Stimulated activated CD4-positive, alpha-beta T cell treated with anti-CD3 and anti-CD28 coated beads, Interleukin-12 subunit alpha, Interleukin-12 subunit beta, amount 100 ng/mL, for 24 hours (primary cell): ENCODE data around the gene NSG2.

Experiments
- DNase-seq, 2 experiments: peaks; one replicate each; pipeline ENCODE4 v3.0.0-alpha.2; 2020; ENCODE audit warnings: low read depth in 2 of 2

The NSG2 gene

DNA sequence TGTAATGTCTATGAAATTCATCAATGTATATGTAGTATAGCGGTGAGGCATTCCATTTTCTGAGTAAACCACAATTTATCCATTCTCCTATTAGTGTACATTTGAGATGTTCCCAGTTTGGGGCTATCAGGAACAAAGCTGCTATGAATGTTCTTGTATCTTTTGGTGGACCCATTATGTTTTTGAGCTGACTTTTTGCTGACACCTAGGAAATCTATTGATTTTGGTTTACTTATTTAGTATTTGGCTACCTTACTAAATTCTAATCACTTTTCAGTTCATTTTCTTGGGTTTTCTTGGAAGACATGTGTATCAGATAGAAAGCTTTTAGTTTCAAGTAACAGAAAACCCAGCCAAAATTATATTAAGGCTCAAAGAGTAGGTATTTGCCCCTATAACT, 13.7 kb downstream of the NSG2 start:
- DNase-seq = no peak

DNA sequence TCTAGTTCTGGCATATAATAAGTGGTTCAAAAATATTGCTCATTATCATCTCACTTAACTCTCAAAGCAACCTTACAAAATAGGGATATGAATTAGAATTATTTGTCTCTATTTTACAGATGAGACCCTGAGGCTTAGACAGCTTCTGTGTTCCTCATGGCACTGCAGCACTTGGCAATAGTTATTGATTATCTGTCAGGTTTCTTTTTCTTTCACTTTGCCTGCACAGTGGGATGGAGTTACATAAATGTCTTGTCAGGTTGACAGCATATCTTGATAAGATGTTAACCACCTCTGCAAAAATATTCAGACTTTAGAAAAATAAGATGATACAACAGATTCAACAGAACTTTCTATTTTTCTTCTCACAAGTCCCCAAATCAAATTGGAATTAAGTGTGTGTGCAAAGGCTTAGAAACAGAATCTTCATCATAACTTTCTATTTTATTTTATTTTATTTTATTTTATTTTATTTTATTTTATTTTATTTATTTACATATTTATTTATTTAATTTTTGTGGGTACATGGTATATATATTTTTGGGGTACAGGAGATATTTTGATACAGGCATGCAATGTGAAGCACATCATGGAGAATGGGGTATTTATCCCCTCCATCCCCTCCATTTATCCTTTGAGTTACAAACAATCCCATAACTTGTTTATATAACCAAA, 17.7 kb downstream of the NSG2 start:
- no peak for DNase-seq

GRCh38 chr5:174064171-174064570, 18.7 kb downstream of the NSG2 start:
- no peak for DNase-seq

DNA sequence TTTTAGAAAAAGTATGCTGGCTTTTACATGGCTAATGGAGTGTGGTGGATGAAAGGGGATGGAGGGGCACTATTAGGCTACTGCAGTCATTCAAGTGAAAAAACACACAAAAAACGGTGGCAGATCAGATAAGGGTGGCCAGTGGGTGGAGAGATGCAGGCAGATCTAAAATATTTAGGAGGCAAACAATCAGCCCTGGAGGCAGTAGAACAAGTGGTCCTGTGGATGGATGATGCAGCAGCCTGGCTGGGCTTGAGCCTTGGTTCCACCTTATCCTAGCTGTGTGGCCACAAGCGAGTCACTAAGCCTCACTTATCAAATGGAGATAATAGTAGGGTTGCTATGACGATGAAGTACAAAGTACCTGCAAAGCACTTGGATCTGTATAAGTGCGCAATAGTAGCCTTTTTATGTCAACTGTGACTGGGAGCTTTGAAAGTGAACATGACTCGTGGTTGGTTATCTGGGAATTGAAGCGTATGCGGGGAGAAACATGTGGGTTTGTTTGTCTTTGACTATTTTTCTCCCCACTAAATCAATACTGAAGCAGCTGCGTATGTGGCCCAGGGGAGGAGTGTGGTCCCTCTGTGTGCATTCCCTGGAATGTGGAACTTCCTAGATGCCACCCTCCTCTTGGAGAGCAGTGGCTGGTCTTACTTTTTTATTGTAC, 20.2 kb downstream of the NSG2 start:
- no peak for DNase-seq

- DNase-seq = no peak
Measured at GRCh38 chr5:174067499-174067898, 22.0 kb downstream of the NSG2 start.

- no peak for DNase-seq
Measured at GRCh38 chr5:174071484-174071883, 26.0 kb downstream of the NSG2 start.

- DNase-seq = no peak
Measured at GRCh38 chr5:174073122-174073660, 27.7 kb downstream of the NSG2 start.

- DNase-seq = no peak
Measured at GRCh38 chr5:174074369-174074768, 28.9 kb downstream of the NSG2 start.

- DNase-seq = no peak
Measured at GRCh38 chr5:174078416-174078815, 32.9 kb downstream of the NSG2 start.

DNA sequence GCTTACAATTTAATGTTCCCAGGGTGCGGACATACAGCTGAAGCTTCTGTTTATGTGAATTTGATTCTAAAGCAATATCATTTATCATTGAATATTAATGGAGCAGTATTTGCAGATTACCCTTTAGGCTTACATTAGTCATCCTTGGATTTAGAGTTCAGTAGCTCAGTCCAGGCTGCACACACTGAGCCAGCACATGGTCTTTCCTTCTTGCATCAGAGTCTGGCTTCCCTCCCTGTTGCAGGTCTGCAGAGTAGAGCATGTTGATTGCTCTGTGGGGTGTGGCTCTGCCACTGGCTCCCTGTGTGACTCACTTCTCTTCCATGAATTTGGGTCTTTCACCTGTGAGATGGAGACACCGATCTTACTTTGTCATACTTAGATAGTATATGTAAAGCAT, 36.8 kb downstream of the NSG2 start:
- DNase-seq = no peak

DNA sequence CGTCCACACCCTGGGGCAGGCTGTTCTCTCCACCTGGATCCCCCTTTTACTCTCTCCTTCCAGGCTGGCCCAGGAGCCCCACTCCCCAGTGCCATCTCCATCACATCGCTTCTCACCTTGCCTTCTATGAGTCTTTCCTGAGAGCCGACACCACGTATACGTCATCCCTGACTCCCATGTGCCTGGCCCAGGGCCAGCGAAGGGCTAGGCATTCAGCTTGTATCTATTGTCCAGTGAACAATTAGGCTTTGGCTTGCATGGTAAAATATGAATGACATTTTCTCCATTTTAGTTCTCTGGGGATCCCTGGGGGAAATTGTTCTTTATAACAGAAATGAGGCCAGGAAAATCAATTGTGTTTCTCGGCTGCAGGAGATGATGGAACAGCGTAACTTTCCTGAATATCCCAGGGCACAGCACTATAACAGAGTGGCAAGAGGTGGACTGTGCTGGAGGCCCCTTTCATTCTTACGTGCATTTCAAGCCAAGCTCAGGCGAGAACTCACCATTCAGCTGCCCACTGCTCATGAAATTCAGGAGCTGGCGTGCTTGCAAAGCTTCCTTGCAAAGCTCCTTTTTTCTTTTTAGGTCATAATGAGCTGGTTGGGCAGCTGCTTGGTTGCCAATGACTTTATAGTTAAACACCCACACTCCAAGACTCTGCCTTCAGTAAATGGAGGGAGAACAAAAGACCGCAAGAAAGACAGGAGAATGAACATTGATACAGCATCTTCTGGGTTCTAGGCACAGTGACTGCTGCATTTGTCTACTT, 37.7 kb downstream of the NSG2 start:
- DNase-seq = no peak

- no peak for DNase-seq
Measured at GRCh38 chr5:174084691-174085154, 39.2 kb downstream of the NSG2 start.

GRCh38 chr5:174086751-174087150, 41.2 kb downstream of the NSG2 start:
- DNase-seq = no peak

DNA sequence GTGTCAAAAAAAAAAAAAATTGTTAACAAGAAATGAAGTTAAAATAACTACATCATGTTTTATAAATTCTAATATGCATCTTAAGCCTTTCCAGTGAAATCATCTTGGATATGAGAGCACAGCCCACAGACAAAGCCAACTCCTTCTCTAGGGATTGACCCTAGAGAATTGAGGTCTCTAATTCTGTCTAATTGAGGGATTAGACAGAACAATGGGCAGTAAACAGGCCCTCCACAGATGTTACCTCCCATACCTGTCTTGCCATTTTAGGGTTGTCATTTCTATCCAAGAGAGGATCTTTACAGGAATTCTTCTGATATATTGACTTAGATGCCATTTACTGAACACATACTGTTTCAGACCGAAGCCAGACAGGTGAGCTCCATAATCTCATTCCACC, 42.3 kb downstream of the NSG2 start:
- DNase-seq = no peak

DNA sequence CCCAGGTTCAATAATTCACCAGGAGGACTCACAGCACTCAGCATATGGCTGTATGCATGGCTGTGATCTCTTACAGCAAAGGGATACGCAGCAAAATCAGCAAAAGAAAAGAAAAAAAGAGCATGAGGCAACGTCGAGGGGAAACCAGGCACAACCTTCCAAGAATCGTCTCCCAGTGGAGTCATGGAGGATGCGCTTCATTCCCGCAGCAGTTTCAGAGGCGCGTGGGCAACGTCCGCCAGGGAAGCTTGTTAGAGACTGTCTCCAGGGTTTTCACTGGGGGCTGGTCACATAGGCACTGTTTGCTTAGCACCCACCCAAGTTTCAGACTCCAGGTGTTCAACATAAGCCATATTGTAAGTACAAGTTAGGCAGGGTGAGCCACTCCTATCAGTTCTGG, 44.6 kb downstream of the NSG2 start:
- no peak for DNase-seq

- DNase-seq = no peak
Measured at GRCh38 chr5:174093123-174093522, 47.6 kb downstream of the NSG2 start.

DNA sequence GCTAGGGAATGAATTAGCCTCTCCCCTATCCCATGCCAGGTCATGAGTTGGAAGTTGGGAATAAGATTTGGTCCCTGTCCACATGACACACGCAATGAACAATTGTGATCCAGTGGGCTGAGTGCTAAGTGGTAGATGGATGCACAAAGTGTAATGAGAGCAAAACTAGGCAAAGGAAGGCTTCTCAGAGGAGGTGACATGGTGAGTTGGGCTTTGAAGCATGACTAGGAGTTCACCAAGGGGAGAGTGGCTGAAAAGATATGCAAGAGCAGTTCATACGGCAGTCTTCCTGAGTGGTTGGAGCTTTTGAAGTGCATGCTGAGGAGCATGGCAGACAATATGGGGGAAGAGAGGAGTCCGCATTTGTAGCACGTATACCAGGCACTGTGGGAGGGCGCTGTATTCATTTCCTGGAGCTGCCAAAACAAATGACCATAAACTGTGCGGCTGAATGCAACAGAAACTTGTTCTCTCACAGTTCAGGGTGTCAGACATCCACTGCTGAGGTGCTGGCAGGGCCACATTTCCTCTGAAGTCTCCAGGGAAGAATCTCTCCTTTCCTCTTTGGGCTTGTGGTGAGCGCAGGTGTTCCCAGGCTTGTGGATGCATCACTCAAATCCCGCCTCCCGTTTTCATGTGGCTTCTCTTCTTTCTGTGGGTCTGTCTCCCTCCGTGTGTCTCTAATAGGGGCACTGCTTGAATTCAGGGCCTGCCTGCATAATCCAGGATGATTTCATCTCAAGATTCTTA, 49.5 kb downstream of the NSG2 start:
- no peak for DNase-seq

DNA sequence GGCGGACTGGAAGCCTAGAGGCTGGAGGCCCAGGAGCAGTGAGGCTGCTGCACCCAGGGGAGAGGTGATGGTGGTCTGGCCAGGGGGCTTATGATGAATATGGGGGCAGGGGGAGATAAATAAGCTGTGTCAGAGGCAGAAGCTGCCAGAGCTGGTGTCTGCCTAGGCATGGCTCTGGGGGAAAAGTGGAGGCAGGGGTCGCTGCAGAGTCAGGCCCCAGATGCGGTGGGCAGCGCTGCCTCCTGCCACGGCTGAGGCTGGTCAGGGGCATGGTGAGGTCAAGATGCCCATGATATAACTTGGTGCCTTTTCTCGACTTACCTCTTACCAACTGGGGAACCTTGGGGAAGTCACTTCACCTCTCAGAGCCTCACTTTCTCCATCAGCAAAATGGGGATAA, 51.1 kb downstream of the NSG2 start:
- DNase-seq = no peak

DNA sequence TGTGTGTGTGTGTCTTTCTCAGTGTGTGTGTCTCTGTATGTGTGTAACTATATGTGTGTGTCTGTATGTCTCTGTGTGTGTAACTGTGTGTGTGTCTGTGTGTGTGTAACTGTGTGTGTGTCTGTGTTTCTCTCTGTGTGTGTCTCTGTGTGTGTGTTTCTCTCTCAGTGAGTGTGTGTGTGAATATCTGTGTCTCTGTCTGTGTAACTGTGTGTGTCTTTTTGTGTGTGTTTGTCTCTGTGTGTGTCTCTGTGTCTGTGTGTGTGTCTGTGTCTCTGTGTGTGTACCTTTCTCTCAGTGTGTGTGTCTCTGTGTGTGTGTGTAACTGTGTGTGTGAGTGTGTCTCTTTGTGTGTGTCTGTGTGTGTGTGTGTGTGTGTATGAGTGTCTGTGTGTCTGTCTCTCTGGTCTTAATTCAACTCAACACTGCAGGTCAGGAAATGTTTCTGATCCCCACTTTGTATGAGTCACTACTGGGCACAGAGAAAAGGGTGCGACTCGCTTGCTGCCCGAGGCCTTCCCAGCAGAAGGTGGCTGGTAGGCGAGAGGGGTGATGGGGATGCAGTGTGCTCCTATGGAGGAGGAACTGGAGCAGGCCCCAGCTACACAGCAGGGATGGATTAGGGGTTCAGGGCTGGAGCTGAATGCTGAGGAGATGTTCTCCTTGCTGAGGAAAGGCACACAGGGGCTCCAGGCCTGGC, 52.1 kb downstream of the NSG2 start:
- no peak for DNase-seq

GRCh38 chr5:174098694-174099093, 53.2 kb downstream of the NSG2 start:
- no peak for DNase-seq

- DNase-seq = no peak
Measured at GRCh38 chr5:174100490-174100889, 55.0 kb downstream of the NSG2 start.
